Measurements from ENCODE around the gene KIF27. TPM values are rescaled to one million over a fixed set of nuclear protein-coding genes. Genes with fewer than 3 reads are reported as not detected.
A peak's percentile ranks its signal among the peaks of the same experiment; 100 is the strongest.

Gene KIF27
- total and polyA plus RNA-seq, 2 of the 4 experiments (the other 2 are of a cell fraction) = 0.60 to 1.6 TPM

DNA sequence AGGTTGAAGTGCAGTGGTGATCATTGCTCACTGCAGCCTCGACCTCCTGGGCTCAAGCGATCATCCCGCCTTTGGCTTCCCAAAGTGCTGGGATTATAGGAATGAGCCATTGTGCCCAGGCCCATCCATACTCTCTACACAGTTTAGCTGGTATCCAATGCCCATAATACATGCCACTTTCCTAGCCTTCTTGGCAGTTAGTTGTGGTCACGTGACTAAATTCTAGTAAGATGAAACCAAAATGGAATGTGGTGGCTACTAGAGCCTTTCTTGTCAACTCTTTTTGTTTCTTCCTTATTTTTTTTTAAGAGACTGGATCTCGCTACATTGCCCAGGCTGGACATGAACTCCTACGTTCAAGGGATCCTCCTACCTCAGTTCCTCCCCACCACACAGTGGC is 15.3 kb upstream of the KIF27 start:
- intact Hi-C loops (cut with micrococcal nuclease) = loop anchor here (10.0 kb wide), 1 partner anchor 1678 kb away; no protein-coding TSS in a partner anchor
- CTCF ChIA-PET = interaction anchor here (0.6 to 3.9 kb wide), 3 partner anchors 320 to 1749 kb away, joined by 4 to 25 read pairs (median 8); no protein-coding TSS in a partner anchor
- H3K56ac ChIP-seq (ENCODE audit: extremely low read depth, insufficient read depth, low read length) = no peak overlapping the region

More for the DNA sequence above, 15.3 kb upstream of the KIF27 start:
- ATAC-seq (ENCODE audit: low read depth) = no peak
- H3K4me1 ChIP-seq (ENCODE audit: control insufficient read depth, insufficient read depth, low read length) = peaks cover 5% of the 10 kb centered on the region
- H3K9ac ChIP-seq (ENCODE audit: low read depth, low read length) = no peak overlapping the region
- no peak overlapping the region for H3K27ac ChIP-seq (ENCODE audit: insufficient read depth, low read length)
- no peak overlapping the region for H3K23ac ChIP-seq (ENCODE audit: low read depth, low read length)
- H3K4me2 ChIP-seq (ENCODE audit: low read depth, low read length) = no peak overlapping the region
- WGBS, 2 experiments (ENCODE audit: extremely low coverage in 2 of 2, insufficient read length in 1 of 2) = no CpG with 5 or more reads among the region's 6 CpGs
- no peak overlapping the region for H3K4ac ChIP-seq (ENCODE audit: low read depth, low read length)
- no peak overlapping the region for H2BK15ac ChIP-seq (ENCODE audit: low read depth, low read length)
- H2AK5ac ChIP-seq (ENCODE audit: low read depth, low read length) = 0 out of 2 replicates have a peak overlapping the region, but pooled peaks have one; percentile 21
- dilution Hi-C loops (cut with HindIII; ENCODE audit: low sequenced_read_pairs, unreplicated experiment) = no loop called here
- H4K91ac ChIP-seq (ENCODE audit: insufficient read depth, low read depth, low read length) = no peak overlapping the region
- no peak overlapping the region for H3K4me3 ChIP-seq (ENCODE audit: insufficient read depth, low read depth, low read length)
- H2BK20ac ChIP-seq (ENCODE audit: low read depth, low read length) = no peak overlapping the region
- TF ChIP-seq, protein P1, sequence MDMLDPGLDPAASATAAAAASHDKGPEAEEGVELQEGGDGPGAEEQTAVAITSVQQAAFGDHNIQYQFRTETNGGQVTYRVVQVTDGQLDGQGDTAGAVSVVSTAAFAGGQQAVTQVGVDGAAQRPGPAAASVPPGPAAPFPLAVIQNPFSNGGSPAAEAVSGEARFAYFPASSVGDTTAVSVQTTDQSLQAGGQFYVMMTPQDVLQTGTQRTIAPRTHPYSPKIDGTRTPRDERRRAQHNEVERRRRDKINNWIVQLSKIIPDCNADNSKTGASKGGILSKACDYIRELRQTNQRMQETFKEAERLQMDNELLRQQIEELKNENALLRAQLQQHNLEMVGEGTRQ (IDR thresholded peaks at IDR 0.05; ENCODE audit: low read depth, low read length) = no peak; the same call in 1 of the 2 replicates
- no peak for TF ChIP-seq CHD1 (IDR thresholded peaks at IDR 0.05; ENCODE audit: low read depth, low read length)
- no peak for TF ChIP-seq MAFK (IDR thresholded peaks at IDR 0.05; ENCODE audit: low read depth, low read length)
- no peak for TF ChIP-seq SMC3 (IDR thresholded peaks at IDR 0.05; ENCODE audit: low read depth, low read length)
- no peak for TF ChIP-seq RFX5 (IDR thresholded peaks at IDR 0.05; ENCODE audit: low read depth, low read length)
- H4K20me1 ChIP-seq (ENCODE audit: insufficient read depth, low read length) = no peaks in the 10 kb centered on the region
- H3K9me3 ChIP-seq (ENCODE audit: control insufficient read depth, insufficient read depth, low read length) = no peaks in the 10 kb centered on the region
- no peak for DNase-seq
- no TSS peak for BruUV-seq (replicated peaks)
- H3K36me3 ChIP-seq (ENCODE audit: control insufficient read depth, insufficient read depth, low read length) = no peaks in the 10 kb centered on the region
- H3K9me1 ChIP-seq (ENCODE audit: insufficient read depth, low read length) = peaks cover 2% of the 10 kb centered on the region; the same call in 1 of the 2 replicates
- 0 out of 2 replicates have a peak overlapping the region, but pooled peaks have one; percentile 44 for H3K14ac ChIP-seq (replicated peaks; ENCODE audit: low read depth, low read length)
- 0 out of 2 replicates have a peak overlapping the region, but pooled peaks have one; percentile 18 for H2BK120ac ChIP-seq (ENCODE audit: low read depth, low read length)
- no peak overlapping the region for H3K18ac ChIP-seq (ENCODE audit: low read depth, low read length)
- no peak overlapping the region for H2AFZ ChIP-seq (replicated peaks; ENCODE audit: low read length, poor library complexity)
- in situ Hi-C loops (cut with MboI; ENCODE audit: low sequenced_read_pairs) = loop anchor here (5.0 kb wide), 2 partner anchors 326 to 381 kb away; no protein-coding TSS in a partner anchor
- POLR2A ChIA-PET (ENCODE audit: unreplicated experiment) = no interaction called here
- no peaks in the 10 kb centered on the region for H3K27me3 ChIP-seq (ENCODE audit: control insufficient read depth, insufficient read depth, low read length)
- H2BK5ac ChIP-seq (ENCODE audit: low read depth, low read length, poor library complexity, severe bottlenecking) = no peak overlapping the region
- no peak overlapping the region for H2AK9ac ChIP-seq (replicated peaks; ENCODE audit: low read depth, low read length, poor library complexity)
- H4K5ac ChIP-seq (ENCODE audit: low read depth, low read length) = no peak overlapping the region
- no peaks in the 10 kb centered on the region for H3K79me1 ChIP-seq (ENCODE audit: low read depth in 1 of 2, low read length in 2 of 2)
- H4K8ac ChIP-seq (ENCODE audit: low read depth in 2 of 2, low read length in 2 of 2) = no peak overlapping the region
